ENCODE data around the gene TRMT44. TPM values are rescaled to one million over a fixed set of nuclear protein-coding genes. Genes with fewer than 3 reads are reported as not detected.

TRMT44 gene
- total RNA-seq, 1 experiment from 2014 or later, result 25.8 TPM

DNA sequence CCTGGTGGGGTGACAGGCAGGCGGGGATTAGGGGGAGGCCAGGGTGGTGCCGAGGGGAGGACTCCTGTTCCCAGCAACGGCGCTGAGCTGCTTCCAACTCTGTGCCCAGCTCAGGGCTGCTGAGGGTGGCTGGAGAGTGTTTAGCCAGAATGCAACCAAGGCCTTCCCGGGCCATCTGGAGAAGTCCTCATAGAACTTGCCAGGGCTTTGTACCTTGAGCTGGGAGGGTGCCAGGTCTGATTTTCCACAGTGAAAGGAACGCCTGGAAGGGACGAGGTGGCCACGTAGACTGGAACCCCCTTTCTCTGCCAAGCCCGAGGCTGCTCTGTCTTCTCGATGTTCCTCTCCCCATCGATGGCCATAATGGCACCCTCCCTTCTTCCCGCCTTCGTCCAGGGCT lies 82.6 kb downstream of the TRMT44 start:
- peaks cover 5 to 8% of the 10 kb centered on the region in 2 experiments; a peak in 1 of 4 replicates for H3K9me3 ChIP-seq (ENCODE audit: control insufficient read depth in 1 of 2, insufficient read depth in 1 of 2, low read depth in 1 of 2, low read length in 2 of 2)
- H3K36me3 ChIP-seq (ENCODE audit: control insufficient read depth in 1 of 2, insufficient read depth in 2 of 2, low read length in 2 of 2), result no peaks in the 10 kb centered on the region
- no peak for TF ChIP-seq RAD21 (IDR thresholded peaks at IDR 0.05; ENCODE audit: low read depth)
- no peak for TF ChIP-seq EZH2 (IDR thresholded peaks at IDR 0.05)
- TF ChIP-seq SRF (IDR thresholded peaks at IDR 0.05; ENCODE audit: low read depth), result no peak
- no peak for TF ChIP-seq YY1 (IDR thresholded peaks at IDR 0.05; ENCODE audit: extremely low read depth, insufficient replicate concordance, low read depth, low read length)
- no peak for TF ChIP-seq EZH2phosphoT487 (IDR thresholded peaks at IDR 0.05; ENCODE audit: borderline replicate concordance)
- TF ChIP-seq, protein P1, sequence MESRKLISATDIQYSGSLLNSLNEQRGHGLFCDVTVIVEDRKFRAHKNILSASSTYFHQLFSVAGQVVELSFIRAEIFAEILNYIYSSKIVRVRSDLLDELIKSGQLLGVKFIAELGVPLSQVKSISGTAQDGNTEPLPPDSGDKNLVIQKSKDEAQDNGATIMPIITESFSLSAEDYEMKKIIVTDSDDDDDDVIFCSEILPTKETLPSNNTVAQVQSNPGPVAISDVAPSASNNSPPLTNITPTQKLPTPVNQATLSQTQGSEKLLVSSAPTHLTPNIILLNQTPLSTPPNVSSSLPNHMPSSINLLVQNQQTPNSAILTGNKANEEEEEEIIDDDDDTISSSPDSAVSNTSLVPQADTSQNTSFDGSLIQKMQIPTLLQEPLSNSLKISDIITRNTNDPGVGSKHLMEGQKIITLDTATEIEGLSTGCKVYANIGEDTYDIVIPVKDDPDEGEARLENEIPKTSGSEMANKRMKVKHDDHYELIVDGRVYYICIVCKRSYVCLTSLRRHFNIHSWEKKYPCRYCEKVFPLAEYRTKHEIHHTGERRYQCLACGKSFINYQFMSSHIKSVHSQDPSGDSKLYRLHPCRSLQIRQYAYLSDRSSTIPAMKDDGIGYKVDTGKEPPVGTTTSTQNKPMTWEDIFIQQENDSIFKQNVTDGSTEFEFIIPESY (IDR thresholded peaks at IDR 0.05; ENCODE audit: extremely low read depth, insufficient replicate concordance, low read length), result no peak
- TF ChIP-seq, protein P2, sequence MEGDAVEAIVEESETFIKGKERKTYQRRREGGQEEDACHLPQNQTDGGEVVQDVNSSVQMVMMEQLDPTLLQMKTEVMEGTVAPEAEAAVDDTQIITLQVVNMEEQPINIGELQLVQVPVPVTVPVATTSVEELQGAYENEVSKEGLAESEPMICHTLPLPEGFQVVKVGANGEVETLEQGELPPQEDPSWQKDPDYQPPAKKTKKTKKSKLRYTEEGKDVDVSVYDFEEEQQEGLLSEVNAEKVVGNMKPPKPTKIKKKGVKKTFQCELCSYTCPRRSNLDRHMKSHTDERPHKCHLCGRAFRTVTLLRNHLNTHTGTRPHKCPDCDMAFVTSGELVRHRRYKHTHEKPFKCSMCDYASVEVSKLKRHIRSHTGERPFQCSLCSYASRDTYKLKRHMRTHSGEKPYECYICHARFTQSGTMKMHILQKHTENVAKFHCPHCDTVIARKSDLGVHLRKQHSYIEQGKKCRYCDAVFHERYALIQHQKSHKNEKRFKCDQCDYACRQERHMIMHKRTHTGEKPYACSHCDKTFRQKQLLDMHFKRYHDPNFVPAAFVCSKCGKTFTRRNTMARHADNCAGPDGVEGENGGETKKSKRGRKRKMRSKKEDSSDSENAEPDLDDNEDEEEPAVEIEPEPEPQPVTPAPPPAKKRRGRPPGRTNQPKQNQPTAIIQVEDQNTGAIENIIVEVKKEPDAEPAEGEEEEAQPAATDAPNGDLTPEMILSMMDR (IDR thresholded peaks at IDR 0.05 in 2 of 3, conservative IDR thresholded peaks at IDR 0.05 in 1 of 3; ENCODE audit: borderline replicate concordance in 1 of 3, insufficient read depth in 1 of 3, low read depth in 2 of 3, low read length in 2 of 3), result no peak
- TF ChIP-seq, protein P3, sequence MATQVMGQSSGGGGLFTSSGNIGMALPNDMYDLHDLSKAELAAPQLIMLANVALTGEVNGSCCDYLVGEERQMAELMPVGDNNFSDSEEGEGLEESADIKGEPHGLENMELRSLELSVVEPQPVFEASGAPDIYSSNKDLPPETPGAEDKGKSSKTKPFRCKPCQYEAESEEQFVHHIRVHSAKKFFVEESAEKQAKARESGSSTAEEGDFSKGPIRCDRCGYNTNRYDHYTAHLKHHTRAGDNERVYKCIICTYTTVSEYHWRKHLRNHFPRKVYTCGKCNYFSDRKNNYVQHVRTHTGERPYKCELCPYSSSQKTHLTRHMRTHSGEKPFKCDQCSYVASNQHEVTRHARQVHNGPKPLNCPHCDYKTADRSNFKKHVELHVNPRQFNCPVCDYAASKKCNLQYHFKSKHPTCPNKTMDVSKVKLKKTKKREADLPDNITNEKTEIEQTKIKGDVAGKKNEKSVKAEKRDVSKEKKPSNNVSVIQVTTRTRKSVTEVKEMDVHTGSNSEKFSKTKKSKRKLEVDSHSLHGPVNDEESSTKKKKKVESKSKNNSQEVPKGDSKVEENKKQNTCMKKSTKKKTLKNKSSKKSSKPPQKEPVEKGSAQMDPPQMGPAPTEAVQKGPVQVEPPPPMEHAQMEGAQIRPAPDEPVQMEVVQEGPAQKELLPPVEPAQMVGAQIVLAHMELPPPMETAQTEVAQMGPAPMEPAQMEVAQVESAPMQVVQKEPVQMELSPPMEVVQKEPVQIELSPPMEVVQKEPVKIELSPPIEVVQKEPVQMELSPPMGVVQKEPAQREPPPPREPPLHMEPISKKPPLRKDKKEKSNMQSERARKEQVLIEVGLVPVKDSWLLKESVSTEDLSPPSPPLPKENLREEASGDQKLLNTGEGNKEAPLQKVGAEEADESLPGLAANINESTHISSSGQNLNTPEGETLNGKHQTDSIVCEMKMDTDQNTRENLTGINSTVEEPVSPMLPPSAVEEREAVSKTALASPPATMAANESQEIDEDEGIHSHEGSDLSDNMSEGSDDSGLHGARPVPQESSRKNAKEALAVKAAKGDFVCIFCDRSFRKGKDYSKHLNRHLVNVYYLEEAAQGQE (IDR thresholded peaks at IDR 0.05; ENCODE audit: low read depth), result no peak
- TF ChIP-seq FOSL1 (IDR thresholded peaks at IDR 0.05; ENCODE audit: low read depth), result no peak
- TF ChIP-seq, protein P4, sequence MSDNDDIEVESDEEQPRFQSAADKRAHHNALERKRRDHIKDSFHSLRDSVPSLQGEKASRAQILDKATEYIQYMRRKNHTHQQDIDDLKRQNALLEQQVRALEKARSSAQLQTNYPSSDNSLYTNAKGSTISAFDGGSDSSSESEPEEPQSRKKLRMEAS (IDR thresholded peaks at IDR 0.05), result no peak
- TF ChIP-seq ZFX (IDR thresholded peaks at IDR 0.05), result no peak
- no peak for TF ChIP-seq TCF7L2 (IDR thresholded peaks at IDR 0.05; ENCODE audit: borderline replicate concordance, extremely low read depth, insufficient read depth, insufficient read length)
- no peak for TF ChIP-seq ELF1 (IDR thresholded peaks at IDR 0.05; ENCODE audit: borderline replicate concordance, low read depth)
- TF ChIP-seq, protein P5, sequence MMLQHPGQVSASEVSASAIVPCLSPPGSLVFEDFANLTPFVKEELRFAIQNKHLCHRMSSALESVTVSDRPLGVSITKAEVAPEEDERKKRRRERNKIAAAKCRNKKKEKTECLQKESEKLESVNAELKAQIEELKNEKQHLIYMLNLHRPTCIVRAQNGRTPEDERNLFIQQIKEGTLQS (IDR thresholded peaks at IDR 0.05), result no peak
- TF ChIP-seq EGR1 (IDR thresholded peaks at IDR 0.05; ENCODE audit: low read depth), result no peak
- ChIA-PET POLR2A (no interaction called here), CTCF (no interaction called here), RAD21 (ENCODE audit: low non-redundant PET in 1 of 2, low total read pairs in 2 of 2, uncharacterized antibody in 2 of 2, unreplicated experiment in 2 of 2) (no interaction called here)
- DNase-seq (ENCODE audit: low read depth, low spot score) (no peak), ATAC-seq (no peak)
- H3K27ac ChIP-seq (ENCODE audit: low read depth, low read length), result no peak overlapping the region
- no peak overlapping the region for H3K4me2 ChIP-seq (ENCODE audit: low read length)
- no peaks in the 10 kb centered on the region for H4K20me1 ChIP-seq (ENCODE audit: insufficient read depth)
- H3K4me1 ChIP-seq (ENCODE audit: control insufficient read depth in 1 of 2, insufficient read depth in 2 of 2, low read length in 2 of 2), result no peaks in the 10 kb centered on the region
- no peak overlapping the region for H2AFZ ChIP-seq (ENCODE audit: low read depth, low read length, poor library complexity, severe bottlenecking)
- BruUV-seq (replicated peaks), result no TSS peak
- H3K9ac ChIP-seq (ENCODE audit: low read length), result no peak overlapping the region
- no peaks in the 10 kb centered on the region for H3K27me3 ChIP-seq (ENCODE audit: insufficient read depth, low read length)
- intact Hi-C loops (cut with micrococcal nuclease), result no loop called here
- H3K9me2 ChIP-seq (ENCODE audit: insufficient read depth), result no peaks in the 10 kb centered on the region
- no peaks in the 10 kb centered on the region for H3K79me2 ChIP-seq (ENCODE audit: insufficient read depth, low read length)
- H3K4me3 ChIP-seq (replicated peaks in 1 of 2; ENCODE audit: low read depth in 1 of 2, low read length in 2 of 2), result no peak overlapping the region
